PC-9 (cell line): ENCODE data around the gene HMGA1.

Experiments
- CTCF ChIP-seq: fragments of 200-600 bp; sonication (generic); conservative IDR thresholded peaks from 2 replicates; pipeline ENCODE4 v1.6.1; 2017; ENCODE audit warnings: mixed run types, antibody characterized with exemption, mild to moderate bottlenecking, moderate library complexity
- EZH2 ChIP-seq: fragments of 200-600 bp; sonication (generic); IDR thresholded peaks from 2 replicates; pipeline ENCODE4 v1.8.0; 2017; ENCODE audit warnings: antibody characterized with exemption, low read depth

- TF ChIP-seq EZH2 (no peak), CTCF (peak; percentile 62; the same call in 1 of the 2 replicates)
Measured at GRCh38 chr6:34246563-34247391, 10.1 kb downstream of the HMGA1 start.
